Mesodermal cell (in vitro differentiated cells): Measurements from ENCODE around the gene PCDHGB6. TPM values are rescaled to one million over a fixed set of nuclear protein-coding genes. Genes with fewer than 3 reads are reported as not detected.
A peak's percentile ranks its signal among the peaks of the same experiment; 100 is the strongest.
"Not testable (repeated sequence)": the region's sequence is repeated elsewhere in the genome, so short reads cannot be mapped to it uniquely, and the experiment has no call there.

ENCODE experiments used
- H3K27ac ChIP-seq: 2 replicates; pipeline ENCODE4 v1.7.0; 2013; ENCODE audit warnings: mild to moderate bottlenecking, low read depth, low read length, moderate library complexity; ENCODE audit not compliant: severe bottlenecking
- H3K36me3 ChIP-seq: 2 replicates; pipeline ENCODE4 v1.7.1; 2013; ENCODE audit warnings: mild to moderate bottlenecking, low read length, moderate library complexity; ENCODE audit not compliant: control insufficient read depth, insufficient read depth
- H3K4me1 ChIP-seq: one replicate; pipeline ENCODE4 v1.7.1; 2013; ENCODE audit warnings: mild to moderate bottlenecking, low read length; ENCODE audit not compliant: insufficient read depth, control insufficient read depth, poor library complexity, severe bottlenecking
- H3K4me3 ChIP-seq: 2 replicates; pipeline ENCODE4 v1.7.0; 2013; ENCODE audit warnings: low read length, control low read depth, mild to moderate bottlenecking; ENCODE audit not compliant: insufficient read depth, poor library complexity, severe bottlenecking; ENCODE audit errors: extremely low read depth
- H3K9me3 ChIP-seq: 2 replicates; pipeline ENCODE4 v1.7.1; 2013; ENCODE audit warnings: mild to moderate bottlenecking, low read length, moderate library complexity; ENCODE audit not compliant: control insufficient read depth
- WGBS, 2 experiments: methylation state at CpG; one replicate each; pipeline ENCODE4 v1.1.5; 2013; ENCODE audit warnings: missing lambda C conversion rate in 2 of 2; ENCODE audit not compliant: insufficient coverage in 2 of 2; 5-methylcytosine and 5-hydroxymethylcytosine counted together
- polyA plus RNA-seq, 2 experiments: library from polyadenylated mRNA; stranded (reverse); fragments of 50-300 nt; gene quantifications; one replicate each; pipeline ENCODE4 v1.2.3, GENCODE V29; 2013

Gene PCDHGB6
- polyA plus RNA-seq (2013, experiment 1 of 2): 54.4 TPM
- polyA plus RNA-seq (2013, experiment 2 of 2): 43.1 TPM

DNA sequence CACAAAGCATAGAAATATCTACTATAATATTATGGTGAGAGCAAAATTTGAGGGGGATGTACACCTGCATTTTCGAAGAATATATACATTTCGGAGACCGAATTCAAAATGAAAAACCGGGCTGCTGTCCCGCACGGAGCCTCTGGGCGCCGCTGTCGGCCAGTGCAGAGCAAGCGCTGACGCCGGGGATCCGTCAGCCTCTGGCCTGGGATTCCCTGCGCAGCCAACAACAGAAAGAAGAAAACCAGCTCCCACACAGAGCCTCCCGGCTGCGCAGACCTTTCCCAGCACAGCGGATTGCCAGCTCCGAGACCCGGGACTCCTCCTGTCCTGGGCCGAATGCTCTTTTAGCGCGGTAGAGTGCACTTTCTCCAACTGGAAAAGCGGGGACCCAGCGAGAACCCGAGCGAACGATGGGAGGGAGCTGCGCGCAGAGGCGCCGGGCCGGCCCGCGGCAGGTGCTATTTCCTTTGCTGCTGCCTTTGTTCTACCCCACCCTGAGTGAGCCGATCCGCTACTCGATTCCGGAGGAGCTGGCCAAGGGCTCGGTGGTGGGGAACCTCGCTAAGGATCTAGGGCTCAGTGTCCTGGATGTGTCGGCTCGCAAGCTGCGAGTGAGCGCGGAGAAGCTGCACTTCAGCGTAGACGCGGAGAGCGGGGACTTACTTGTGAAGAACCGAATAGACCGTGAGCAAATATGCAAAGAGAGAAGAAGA lies at the start of gene PCDHGB6:
Gene PCDHGB6 (plus strand): TSS at position 232 of the 716 bp plus-strand sequence. CDS start 182 bp downstream, at position 414.
- H3K4me3 ChIP-seq: peak within 1 kb of the TSS; percentile 47
- peak within 1 kb of the TSS; percentile 72 for H3K27ac ChIP-seq
- not testable (repeated sequence) for H3K4me1 ChIP-seq
- H3K36me3 ChIP-seq: peaks cover 13% of the 10 kb centered on the region
- H3K9me3 ChIP-seq: peaks cover 25% of the 10 kb centered on the region
- 27 to 37% methylated on average over 32 to 34 of the region's 51 CpGs for WGBS, 2 experiments

DNA sequence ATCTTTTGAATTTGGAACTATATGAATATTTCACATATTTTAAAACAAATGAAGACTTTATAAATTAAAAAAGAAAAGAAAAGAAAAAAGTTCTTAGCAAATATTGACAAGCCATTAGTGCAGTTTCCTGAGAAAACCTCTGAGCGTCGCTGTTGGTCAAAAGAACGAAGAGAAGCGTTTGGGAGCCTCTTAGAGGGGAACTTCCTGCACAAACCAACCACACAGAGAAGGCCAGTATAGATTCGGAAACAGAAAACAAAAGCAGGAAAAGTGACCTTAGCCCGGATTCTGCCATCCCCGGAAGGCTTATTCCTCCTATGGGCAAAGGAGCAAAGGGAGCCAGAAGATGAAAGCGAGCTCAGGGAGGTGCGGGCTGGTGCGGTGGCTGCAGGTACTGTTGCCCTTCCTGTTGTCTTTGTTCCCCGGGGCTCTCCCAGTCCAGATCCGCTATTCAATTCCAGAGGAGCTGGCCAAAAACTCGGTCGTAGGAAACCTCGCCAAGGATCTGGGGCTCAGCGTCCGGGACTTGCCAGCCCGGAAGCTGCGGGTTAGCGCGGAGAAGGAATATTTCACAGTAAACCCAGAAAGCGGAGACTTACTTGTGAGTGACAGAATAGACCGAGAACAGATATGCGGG lies 47.9 kb upstream of the PCDHGB6 start, which contains the start of gene PCDHGB2:
Gene PCDHGB2 (plus strand): TSS at position 205 of the 637 bp plus-strand sequence. CDS start 142 bp downstream, at position 347.
- Histone ChIP-seq H3K4me1 (no peaks in the 10 kb centered on the region), H3K36me3 (peaks cover 3% of the 10 kb centered on the region), H3K4me3 (no peak within 1 kb of the TSS), H3K9me3 (peaks cover 50% of the 10 kb centered on the region), H3K27ac (no peak within 1 kb of the TSS)
- 87 to 94% methylated on average over 19 to 23 of the region's 24 CpGs for WGBS, 2 experiments

DNA sequence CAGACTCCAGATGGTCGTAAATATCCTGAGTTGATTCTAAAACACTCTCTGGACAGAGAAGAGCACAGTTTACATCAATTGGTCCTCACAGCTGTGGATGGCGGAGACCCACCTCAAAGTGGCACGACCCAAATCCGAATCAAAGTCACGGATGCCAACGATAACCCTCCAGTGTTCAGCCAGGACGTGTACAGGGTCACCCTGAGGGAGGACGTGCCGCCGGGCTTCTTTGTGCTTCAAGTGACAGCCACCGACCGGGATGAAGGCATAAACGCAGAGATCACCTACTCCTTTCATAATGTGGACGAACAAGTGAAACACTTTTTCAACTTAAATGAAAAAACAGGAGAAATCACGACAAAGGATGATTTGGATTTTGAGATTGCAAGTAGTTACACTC lies 47.1 kb upstream of the PCDHGB6 start:
- H3K27ac ChIP-seq: no peak overlapping the region
- H3K4me1 ChIP-seq: no peaks in the 10 kb centered on the region
- no peak overlapping the region for H3K4me3 ChIP-seq
- H3K36me3 ChIP-seq: peaks cover 3% of the 10 kb centered on the region
- WGBS, 2 experiments: 94 to 95% methylated on average over 10 to 11 of the region's 15 CpGs
- H3K9me3 ChIP-seq: peaks cover 50% of the 10 kb centered on the region

DNA sequence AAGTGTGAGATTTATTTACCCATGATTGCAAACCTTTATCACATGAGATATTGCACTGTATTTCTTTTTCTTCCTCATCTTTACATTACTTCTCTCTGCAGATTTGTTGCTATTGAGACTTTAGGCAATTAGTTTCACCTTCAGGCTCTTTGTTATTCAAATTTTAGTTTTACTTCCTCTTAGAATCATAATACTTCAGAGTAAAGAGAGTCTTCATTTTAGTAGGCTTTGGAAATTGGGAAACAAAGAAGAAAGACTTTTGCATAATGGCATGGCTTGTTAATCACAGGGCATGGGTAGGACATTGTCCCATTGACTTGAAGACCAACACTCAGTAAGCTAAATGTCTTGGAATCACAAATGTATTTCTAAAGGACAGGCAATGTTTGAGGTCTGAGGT lies 45.1 kb upstream of the PCDHGB6 start:
- Histone ChIP-seq H3K4me3 (no peak overlapping the region), H3K36me3 (peaks cover 3% of the 10 kb centered on the region), H3K9me3 (peaks cover 45% of the 10 kb centered on the region), H3K27ac (no peak overlapping the region), H3K4me1 (no peaks in the 10 kb centered on the region)

DNA sequence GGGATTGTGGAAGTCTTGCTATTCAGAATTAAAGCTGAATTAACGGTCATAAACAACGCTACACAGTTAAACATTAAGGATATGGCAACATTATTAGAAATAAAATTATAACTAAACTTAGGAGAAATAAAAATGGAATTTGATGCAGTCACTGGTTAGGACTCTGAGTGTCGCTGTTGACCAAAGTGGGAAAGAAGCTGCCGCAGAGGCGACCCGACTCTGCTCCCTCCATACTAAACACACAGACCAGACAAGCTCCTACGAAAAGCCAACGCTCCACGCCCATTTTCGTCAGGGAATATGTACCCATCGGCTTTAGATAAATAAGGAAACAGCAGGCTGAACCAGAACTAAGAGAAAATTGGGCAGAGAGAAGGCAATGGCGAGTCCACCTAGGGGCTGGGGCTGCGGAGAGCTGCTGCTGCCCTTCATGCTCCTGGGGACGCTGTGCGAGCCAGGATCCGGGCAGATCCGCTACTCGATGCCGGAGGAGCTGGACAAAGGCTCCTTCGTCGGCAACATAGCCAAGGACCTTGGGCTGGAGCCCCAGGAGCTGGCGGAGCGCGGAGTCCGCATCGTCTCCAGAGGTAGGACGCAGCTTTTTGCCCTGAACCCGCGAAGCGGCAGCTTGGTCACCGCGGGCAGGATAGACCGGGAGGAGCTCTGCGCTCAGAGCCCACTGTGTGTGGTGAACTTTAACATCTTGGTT lies 43.7 kb upstream of the PCDHGB6 start, which contains the start of gene PCDHGA5:
Gene PCDHGA5 (plus strand): TSS at position 211 of the 709 bp plus-strand sequence. CDS start 169 bp downstream, at position 380.
- Histone ChIP-seq H3K9me3 (peaks cover 45% of the 10 kb centered on the region), H3K27ac (no peak within 1 kb of the TSS), H3K4me3 (no peak within 1 kb of the TSS), H3K36me3 (peaks cover 3% of the 10 kb centered on the region), H3K4me1 (no peaks in the 10 kb centered on the region)
- WGBS, 2 experiments: 92 to 95% methylated on average over 24 to 25 of the region's 34 CpGs

DNA sequence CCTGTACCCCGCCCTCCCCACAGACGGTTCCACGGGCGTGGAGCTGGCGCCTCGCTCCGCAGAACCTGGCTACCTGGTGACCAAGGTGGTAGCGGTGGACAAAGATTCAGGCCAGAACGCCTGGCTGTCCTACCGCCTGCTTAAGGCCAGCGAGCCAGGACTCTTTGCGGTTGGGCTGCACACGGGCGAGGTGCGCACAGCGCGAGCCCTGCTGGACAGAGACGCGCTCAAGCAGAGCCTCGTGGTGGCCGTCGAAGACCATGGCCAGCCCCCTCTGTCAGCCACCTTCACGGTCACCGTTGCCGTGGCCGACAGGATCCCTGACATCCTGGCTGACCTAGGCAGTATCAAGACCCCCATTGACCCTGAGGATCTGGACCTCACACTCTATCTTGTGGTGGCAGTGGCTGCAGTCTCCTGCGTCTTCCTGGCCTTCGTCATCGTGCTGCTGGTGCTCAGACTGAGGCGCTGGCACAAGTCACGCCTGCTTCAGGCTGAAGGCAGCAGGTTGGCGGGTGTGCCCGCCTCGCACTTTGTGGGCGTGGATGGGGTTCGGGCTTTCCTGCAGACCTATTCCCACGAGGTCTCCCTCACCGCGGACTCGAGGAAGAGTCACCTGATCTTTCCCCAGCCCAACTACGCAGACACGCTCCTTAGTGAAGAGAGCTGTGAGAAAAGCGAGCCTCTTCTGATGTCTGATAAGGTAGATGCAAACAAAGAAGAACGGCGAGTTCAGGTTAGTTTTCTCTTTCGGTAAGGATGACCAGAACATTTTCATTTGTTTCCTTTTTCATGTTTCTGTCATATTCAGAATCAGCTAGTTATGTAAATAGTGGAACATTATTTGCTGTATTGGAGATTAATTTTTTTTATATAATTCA lies 41.6 kb upstream of the PCDHGB6 start:
- H3K4me1 ChIP-seq: no peaks in the 10 kb centered on the region
- 95 to 96% methylated on average over 44 to 45 of the region's 46 CpGs for WGBS, 2 experiments
- peaks cover 32% of the 10 kb centered on the region for H3K9me3 ChIP-seq

DNA sequence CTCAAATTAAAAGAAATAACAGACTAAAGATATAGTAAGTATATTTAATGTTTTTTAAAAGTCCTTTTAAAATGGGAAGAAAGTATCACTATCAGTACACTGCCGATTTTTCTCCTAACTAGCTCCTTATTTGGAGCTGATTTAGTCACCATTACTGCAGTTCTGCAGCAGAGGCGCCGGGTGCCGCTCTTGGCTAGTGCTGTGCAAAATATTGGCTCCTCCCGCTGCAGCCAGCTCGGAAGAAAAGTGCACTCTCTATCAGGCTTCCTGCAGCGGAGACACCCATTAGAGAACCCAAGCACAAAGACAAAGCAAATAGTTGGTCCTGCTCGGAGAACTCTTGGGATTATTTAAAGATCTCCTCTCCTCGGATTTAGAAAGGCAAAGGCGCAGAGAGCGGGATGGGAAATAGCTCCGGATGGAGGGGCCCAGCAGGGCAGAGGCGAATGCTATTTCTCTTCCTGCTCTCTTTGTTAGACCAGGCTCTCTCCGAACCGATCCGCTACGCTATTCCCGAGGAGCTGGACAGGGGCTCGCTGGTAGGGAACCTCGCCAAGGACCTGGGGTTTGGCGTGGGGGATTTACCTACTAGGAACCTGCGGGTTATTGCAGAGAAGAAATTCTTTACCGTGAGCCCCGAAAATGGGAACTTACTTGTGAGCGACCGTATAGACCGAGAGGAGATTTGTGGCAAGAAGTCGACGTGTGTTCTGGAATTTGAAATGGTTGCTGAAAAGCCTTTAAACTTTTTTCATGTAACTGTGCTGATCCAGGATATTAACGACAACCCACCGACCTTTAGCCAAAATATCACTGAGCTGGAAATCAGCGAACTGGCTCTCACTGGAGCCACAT lies 37.6 kb upstream of the PCDHGB6 start, which contains the start of gene PCDHGB3:
Gene PCDHGB3 (plus strand): TSS at position 249 of the 855 bp plus-strand sequence. CDS start 153 bp downstream, at position 402.
- Histone ChIP-seq H3K4me1 (no peaks in the 10 kb centered on the region), H3K27ac (no peak within 1 kb of the TSS), H3K36me3 (no peaks in the 10 kb centered on the region), H3K4me3 (no peak within 1 kb of the TSS), H3K9me3 (peaks cover 28% of the 10 kb centered on the region)
- WGBS, 2 experiments: 94% methylated on average over 31 to 32 of the region's 32 CpGs

More for the DNA sequence above, 41.6 kb upstream of the PCDHGB6 start:
- Histone ChIP-seq H3K27ac (no peak overlapping the region), H3K36me3 (peaks cover 3% of the 10 kb centered on the region), H3K4me3 (no peak overlapping the region)

DNA sequence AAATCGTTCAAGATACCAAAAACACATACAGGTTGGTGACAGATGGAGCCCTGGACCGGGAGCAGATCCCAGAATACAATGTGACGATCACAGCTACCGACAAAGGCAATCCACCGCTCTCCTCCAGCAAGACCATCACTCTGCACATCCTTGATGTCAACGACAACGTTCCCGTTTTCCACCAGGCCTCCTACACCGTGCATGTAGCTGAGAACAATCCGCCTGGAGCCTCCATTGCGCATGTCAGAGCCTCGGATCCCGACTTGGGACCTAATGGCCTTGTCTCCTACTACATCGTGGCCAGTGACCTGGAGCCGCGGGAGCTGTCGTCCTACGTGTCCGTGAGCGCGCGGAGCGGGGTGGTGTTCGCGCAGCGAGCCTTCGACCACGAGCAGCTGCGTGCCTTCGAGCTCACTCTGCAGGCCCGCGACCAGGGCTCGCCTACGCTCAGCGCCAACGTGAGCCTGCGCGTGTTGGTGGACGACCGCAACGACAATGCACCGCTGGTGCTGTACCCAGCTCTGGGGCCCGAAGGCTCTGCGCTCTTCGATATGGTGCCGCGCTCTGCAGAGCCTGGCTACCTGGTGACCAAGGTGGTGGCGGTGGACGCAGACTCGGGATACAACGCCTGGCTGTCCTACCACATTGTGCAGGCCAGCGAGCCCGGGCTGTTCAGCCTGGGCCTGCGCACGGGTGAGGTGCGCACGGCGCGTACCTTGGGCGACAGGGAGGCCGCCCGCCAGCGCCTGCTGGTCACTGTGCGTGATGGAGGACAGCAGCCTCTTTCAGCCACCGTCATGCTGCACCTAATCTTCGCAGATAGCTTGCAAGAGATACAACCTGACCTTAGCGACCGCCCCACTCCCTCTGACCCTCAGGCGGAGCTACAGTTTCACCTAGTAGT lies 36.0 kb upstream of the PCDHGB6 start:
- H3K9me3 ChIP-seq: peaks cover 16% of the 10 kb centered on the region
- 96% methylated on average over 66 of the region's 69 CpGs for WGBS, 2 experiments
- no peak overlapping the region for H3K27ac ChIP-seq
- H3K36me3 ChIP-seq: no peaks in the 10 kb centered on the region
- H3K4me1 ChIP-seq: no peaks in the 10 kb centered on the region
- H3K4me3 ChIP-seq: no peak overlapping the region
